PFSK-1 (cell line): ENCODE results near the gene CLSTN1.

Source experiments
- FOXP2 ChIP-seq: optimal IDR thresholded peaks from 2 replicates; pipeline ENCODE3; 2011; ENCODE audit warnings: borderline replicate concordance, control low read depth, inconsistent platforms; ENCODE audit not compliant: insufficient read depth; ENCODE audit errors: extremely low read length, extremely low read depth
- POLR2AphosphoS5 ChIP-seq: IDR thresholded peaks from 2 replicates; pipeline ENCODE4 v1.6.1; 2012; ENCODE audit warnings: low read depth, mild to moderate bottlenecking, control low read depth, low read length, moderate library complexity
- SIN3A ChIP-seq: IDR thresholded peaks from 2 replicates; pipeline ENCODE4 v1.6.1; 2012; ENCODE audit warnings: mild to moderate bottlenecking, low read length, moderate library complexity, borderline replicate concordance; ENCODE audit not compliant: insufficient read depth
- TAF1 ChIP-seq: IDR thresholded peaks from 2 replicates; pipeline ENCODE4 v1.6.1; 2012; ENCODE audit warnings: low read length, control low read depth, borderline replicate concordance; ENCODE audit not compliant: insufficient read depth
- TF ChIP-seq, protein P1 (sequence below), 2 experiments: IDR thresholded peaks; 2 replicates each; pipeline versions ENCODE4 v1.6.1 to v1.8.0; 2011 to 2012; ENCODE audit warnings: low read depth in 2 of 2, low read length in 2 of 2, control low read depth in 1 of 2, inconsistent platforms in 1 of 2, mild to moderate bottlenecking in 1 of 2, moderate library complexity in 1 of 2; ENCODE audit not compliant: insufficient read depth in 1 of 2

Gene CLSTN1

DNA sequence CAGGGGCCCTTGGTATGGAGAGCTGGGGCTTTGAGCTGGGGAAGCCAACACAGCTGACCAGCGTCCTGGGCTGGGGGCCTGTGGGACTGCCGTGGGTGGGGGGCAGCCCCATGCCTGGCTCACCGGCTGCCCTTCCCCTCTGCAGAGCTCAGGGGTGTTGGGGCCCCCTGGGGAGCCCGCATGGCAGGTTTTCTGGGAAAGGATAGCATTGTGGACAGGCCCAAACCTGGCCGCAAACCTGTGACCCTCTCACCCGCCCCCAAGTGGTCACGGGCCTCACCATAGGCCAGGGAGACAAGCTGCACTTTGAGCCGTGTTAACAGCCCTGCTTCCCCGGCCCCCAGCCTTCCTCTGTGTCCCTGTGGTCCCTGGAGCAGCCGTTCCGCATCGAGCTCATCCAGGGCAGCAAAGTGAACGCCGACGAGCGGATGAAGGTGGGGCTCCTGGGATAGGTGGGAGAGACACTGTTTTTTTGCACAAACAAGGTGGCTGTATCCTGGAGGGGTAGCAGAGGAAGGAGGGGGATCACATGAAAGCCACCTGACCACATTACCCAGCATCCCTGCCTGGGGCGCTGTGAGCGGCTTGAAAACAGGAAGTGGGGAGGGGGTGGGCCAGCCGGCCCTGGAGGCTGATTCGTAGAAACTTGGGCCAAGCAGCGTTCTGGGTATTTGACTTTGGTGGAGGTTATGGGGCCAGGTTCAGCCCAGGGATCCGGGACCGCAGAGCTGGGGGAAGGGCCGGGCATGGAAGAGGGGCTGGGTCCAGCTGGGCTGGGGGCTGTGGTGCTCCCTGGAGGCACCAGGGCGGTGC lies 106.4 kb downstream of the CLSTN1 start:
- TF ChIP-seq POLR2AphosphoS5 (no peak), FOXP2 (no peak), TAF1 (no peak), SIN3A (no peak)
- TF ChIP-seq, protein P1, sequence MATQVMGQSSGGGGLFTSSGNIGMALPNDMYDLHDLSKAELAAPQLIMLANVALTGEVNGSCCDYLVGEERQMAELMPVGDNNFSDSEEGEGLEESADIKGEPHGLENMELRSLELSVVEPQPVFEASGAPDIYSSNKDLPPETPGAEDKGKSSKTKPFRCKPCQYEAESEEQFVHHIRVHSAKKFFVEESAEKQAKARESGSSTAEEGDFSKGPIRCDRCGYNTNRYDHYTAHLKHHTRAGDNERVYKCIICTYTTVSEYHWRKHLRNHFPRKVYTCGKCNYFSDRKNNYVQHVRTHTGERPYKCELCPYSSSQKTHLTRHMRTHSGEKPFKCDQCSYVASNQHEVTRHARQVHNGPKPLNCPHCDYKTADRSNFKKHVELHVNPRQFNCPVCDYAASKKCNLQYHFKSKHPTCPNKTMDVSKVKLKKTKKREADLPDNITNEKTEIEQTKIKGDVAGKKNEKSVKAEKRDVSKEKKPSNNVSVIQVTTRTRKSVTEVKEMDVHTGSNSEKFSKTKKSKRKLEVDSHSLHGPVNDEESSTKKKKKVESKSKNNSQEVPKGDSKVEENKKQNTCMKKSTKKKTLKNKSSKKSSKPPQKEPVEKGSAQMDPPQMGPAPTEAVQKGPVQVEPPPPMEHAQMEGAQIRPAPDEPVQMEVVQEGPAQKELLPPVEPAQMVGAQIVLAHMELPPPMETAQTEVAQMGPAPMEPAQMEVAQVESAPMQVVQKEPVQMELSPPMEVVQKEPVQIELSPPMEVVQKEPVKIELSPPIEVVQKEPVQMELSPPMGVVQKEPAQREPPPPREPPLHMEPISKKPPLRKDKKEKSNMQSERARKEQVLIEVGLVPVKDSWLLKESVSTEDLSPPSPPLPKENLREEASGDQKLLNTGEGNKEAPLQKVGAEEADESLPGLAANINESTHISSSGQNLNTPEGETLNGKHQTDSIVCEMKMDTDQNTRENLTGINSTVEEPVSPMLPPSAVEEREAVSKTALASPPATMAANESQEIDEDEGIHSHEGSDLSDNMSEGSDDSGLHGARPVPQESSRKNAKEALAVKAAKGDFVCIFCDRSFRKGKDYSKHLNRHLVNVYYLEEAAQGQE (IDR thresholded peaks at IDR 0.05; ENCODE audit: insufficient read depth in 1 of 2, low read depth in 2 of 2, low read length in 2 of 2) = no peak

DNA sequence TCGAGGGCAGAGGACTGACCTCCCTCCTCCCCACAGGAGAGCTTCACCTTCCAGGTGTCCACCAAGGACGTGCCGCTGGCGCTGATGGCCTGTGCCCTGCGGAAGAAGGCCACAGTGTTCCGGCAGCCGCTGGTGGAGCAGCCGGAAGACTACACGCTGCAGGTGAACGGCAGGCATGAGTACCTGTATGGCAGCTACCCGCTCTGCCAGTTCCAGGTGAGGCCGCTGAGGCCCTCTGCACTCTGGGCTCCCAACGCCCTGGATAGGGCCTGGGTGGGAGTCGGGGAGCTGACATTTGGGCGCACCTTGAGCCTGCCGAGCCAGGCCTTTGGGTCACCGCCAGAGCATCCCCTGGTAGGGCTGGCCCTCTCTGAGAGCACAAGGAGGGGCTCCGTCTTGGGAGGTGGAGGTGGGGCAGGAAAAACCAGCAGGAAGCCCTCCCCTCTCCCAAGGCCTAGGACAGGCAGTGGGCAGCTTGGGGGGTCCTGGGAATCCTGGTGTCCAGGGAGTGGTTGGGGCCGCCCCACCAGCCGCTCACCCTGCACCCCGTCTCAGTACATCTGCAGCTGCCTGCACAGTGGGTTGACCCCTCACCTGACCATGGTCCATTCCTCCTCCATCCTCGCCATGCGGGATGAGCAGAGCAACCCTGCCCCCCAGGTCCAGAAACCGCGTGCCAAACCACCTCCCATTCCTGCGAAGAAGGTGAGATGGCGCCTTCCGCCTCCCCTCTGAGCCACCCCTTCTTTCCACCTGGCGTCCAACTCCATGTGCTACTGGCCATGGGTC lies 107.2 kb downstream of the CLSTN1 start:
- TF ChIP-seq FOXP2 = no peak
- TF ChIP-seq TAF1 = no peak
- TF ChIP-seq, protein P1 (IDR thresholded peaks at IDR 0.05; ENCODE audit: insufficient read depth in 1 of 2, low read depth in 2 of 2, low read length in 2 of 2) = no peak
- TF ChIP-seq POLR2AphosphoS5 = no peak
- no peak for TF ChIP-seq SIN3A

DNA sequence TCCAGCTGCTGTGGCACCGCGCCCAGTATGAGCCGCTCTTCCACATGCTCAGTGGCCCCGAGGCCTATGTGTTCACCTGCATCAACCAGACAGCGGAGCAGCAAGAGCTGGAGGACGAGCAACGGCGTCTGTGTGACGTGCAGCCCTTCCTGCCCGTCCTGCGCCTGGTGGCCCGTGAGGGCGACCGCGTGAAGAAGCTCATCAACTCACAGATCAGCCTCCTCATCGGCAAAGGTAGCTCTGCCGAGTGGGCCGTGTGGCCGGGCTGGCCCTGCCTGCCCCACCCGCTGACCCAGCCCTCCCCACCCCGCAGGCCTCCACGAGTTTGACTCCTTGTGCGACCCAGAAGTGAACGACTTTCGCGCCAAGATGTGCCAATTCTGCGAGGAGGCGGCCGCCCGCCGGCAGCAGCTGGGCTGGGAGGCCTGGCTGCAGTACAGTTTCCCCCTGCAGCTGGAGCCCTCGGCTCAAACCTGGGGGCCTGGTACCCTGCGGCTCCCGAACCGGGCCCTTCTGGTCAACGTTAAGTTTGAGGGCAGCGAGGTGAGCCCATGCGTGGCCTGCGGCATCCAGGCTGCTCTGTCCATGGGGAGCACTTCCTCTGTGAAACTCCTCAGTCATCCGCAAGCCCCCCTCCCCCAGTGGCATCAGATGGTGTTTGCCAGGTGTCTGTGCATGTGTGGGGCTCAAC lies 108.1 kb downstream of the CLSTN1 start:
- TF ChIP-seq TAF1 = no peak

DNA sequence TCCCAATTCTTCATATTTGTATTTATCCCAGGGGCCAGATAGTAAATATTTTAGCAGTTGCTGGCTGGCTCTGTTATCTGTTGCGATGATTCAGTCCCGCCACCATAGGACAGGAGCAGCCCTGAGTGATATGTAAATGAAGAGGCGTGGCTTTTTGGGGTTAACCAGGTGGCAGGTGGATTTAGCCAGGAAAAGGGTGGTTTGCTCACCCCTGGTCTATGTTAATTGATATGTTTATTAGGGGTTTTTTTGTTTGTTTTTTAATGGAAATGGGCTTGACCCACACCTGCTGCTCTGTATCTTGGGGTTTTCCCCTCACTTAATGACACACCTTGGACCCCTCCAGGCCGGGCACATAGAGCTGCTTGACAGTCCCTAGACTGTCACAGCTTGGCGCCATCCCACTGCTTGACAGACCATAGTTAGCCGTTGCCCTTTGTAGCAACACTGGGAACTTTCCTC lies 109.5 kb downstream of the CLSTN1 start:
- no peak for TF ChIP-seq SIN3A
- TF ChIP-seq TAF1 = no peak
- TF ChIP-seq FOXP2 = no peak
- TF ChIP-seq, protein P1 (IDR thresholded peaks at IDR 0.05; ENCODE audit: insufficient read depth in 1 of 2, low read depth in 2 of 2, low read length in 2 of 2) = no peak
- TF ChIP-seq POLR2AphosphoS5 = no peak

DNA sequence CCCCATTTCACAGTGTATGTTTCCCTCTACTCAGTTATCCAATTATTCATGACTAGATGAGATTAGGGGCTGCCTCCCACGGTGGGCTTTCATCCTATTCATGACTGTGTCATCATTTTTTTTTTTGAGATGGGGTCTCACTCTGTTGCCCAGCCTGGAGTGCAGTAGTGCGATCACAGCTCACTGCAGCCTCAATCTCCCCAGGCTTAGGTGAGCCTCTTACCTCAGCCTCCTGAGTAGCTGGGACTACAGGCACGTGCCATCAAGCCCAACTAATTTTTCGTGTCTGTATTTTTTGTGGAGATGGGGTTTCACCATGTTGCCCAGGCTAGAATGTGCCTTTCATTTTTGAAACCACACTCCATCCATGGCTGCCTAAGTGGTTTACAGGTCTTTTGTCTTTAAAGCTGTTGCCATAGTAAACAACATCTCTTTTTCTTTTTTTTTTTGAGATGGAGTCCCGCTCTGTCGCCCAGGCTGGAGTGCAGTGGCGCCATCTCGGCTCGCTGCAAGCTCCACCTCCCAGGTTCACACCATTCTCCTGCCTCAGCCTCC lies 112.2 kb downstream of the CLSTN1 start:
- TF ChIP-seq POLR2AphosphoS5 (no peak), SIN3A (no peak), FOXP2 (no peak), TAF1 (no peak)
- TF ChIP-seq, protein P1 (IDR thresholded peaks at IDR 0.05; ENCODE audit: insufficient read depth in 1 of 2, low read depth in 2 of 2, low read length in 2 of 2) = no peak
